Cardiac fibroblast (primary cell): Measurements from ENCODE around the gene CRMP1.
A peak's percentile ranks its signal among the peaks of the same experiment; 100 is the strongest.

ENCODE experiments used
- DNase-seq, 2 donors: peaks; one replicate each; pipeline versions ENCODE4 v3.0.0 to v3.0.0-alpha.2; 2010; ENCODE audit warnings: low read depth in 2 of 2
- H3K4me3 ChIP-seq, 2 donors: replicated peaks in 1 of 2; 1 replicate in 1 of 2; 2 replicates in 1 of 2; pipeline ENCODE4 v1.5.1; 2011; ENCODE audit warnings: low read depth in 2 of 2, low read length in 2 of 2, mild to moderate bottlenecking in 2 of 2, moderate library complexity in 1 of 2
- CTCF ChIP-seq: IDR thresholded peaks from one replicate; pipeline ENCODE4 v1.5.1; 2011; ENCODE audit warnings: low read depth, mild to moderate bottlenecking, low read length, inconsistent platforms

CRMP1 gene

GRCh38 chr4:5836943-5837342, 55.9 kb downstream of the CRMP1 start:
- TF ChIP-seq CTCF: no peak
- no peak for DNase-seq
- no peak overlapping the region for H3K4me3 ChIP-seq

GRCh38 chr4:5828005-5828391, 64.9 kb downstream of the CRMP1 start:
- no peak for TF ChIP-seq CTCF
- no peak overlapping the region for H3K4me3 ChIP-seq
- DNase-seq: no peak

- no peak for TF ChIP-seq CTCF
- peak; percentile 65 to 74 for DNase-seq
- no peak overlapping the region for H3K4me3 ChIP-seq
Observed at GRCh38 chr4:5827108-5828004, 65.5 kb downstream of the CRMP1 start.

- no peak for TF ChIP-seq CTCF
- DNase-seq: no peak
Observed at GRCh38 chr4:5826437-5827107, 66.3 kb downstream of the CRMP1 start.

GRCh38 chr4:5825321-5826041, 67.4 kb downstream of the CRMP1 start:
- TF ChIP-seq CTCF: no peak
- H3K4me3 ChIP-seq: no peak overlapping the region
- no peak for DNase-seq

More at GRCh38 chr4:5826437-5827107, 66.3 kb downstream of the CRMP1 start:
- H3K4me3 ChIP-seq: no peak overlapping the region

- DNase-seq: peak; percentile 60 to 66
- peak; percentile 61 for TF ChIP-seq CTCF
- H3K4me3 ChIP-seq: no peak overlapping the region
Observed at GRCh38 chr4:5824635-5825034, 68.3 kb downstream of the CRMP1 start.
